Lower leg skin (tissue), 3 donors: ENCODE data around the gene ZBTB42.

Experiments used
- POLR2A ChIP-seq, 2 donors: fragments of 450-650 bp; IDR thresholded peaks; one replicate each; pipeline ENCODE4 v1.6.1; 2016 to 2017; ENCODE audit warnings: antibody characterized with exemption in 2 of 2, mild to moderate bottlenecking in 1 of 2, moderate library complexity in 1 of 2
- TF ChIP-seq, protein P1 (sequence below), 3 donors: fragments of 450-650 bp; IDR thresholded peaks; one replicate each; pipeline ENCODE4 v1.5.1; 2016; ENCODE audit warnings: antibody characterized with exemption in 3 of 3, mild to moderate bottlenecking in 3 of 3, moderate library complexity in 2 of 3

- TF ChIP-seq, protein P1, sequence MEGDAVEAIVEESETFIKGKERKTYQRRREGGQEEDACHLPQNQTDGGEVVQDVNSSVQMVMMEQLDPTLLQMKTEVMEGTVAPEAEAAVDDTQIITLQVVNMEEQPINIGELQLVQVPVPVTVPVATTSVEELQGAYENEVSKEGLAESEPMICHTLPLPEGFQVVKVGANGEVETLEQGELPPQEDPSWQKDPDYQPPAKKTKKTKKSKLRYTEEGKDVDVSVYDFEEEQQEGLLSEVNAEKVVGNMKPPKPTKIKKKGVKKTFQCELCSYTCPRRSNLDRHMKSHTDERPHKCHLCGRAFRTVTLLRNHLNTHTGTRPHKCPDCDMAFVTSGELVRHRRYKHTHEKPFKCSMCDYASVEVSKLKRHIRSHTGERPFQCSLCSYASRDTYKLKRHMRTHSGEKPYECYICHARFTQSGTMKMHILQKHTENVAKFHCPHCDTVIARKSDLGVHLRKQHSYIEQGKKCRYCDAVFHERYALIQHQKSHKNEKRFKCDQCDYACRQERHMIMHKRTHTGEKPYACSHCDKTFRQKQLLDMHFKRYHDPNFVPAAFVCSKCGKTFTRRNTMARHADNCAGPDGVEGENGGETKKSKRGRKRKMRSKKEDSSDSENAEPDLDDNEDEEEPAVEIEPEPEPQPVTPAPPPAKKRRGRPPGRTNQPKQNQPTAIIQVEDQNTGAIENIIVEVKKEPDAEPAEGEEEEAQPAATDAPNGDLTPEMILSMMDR (IDR thresholded peaks at IDR 0.05) = no peak
- no peak for TF ChIP-seq POLR2A (IDR thresholded peaks at IDR 0.05)
Measured at GRCh38 chr14:104771918-104772706, 28.8 kb upstream of the ZBTB42 start.
